ENCODE results near the gene PLEKHG3.
A peak's percentile ranks its signal among the peaks of the same experiment; 100 is the strongest.

PLEKHG3 gene

GRCh38 chr14:64788706-64789105, 84.5 kb downstream of the PLEKHG3 start:
- peak; percentile 82 for DNase-seq (ENCODE audit: extremely low read depth, low read depth)
- TF ChIP-seq CTCF (IDR thresholded peaks at IDR 0.05; ENCODE audit: low read depth, low read length): no peak

- no peak for DNase-seq (ENCODE audit: extremely low read depth, low read depth)
- TF ChIP-seq CTCF (IDR thresholded peaks at IDR 0.05; ENCODE audit: low read depth, low read length): no peak
Measured at GRCh38 chr14:64789696-64790095, 85.5 kb downstream of the PLEKHG3 start.

DNA sequence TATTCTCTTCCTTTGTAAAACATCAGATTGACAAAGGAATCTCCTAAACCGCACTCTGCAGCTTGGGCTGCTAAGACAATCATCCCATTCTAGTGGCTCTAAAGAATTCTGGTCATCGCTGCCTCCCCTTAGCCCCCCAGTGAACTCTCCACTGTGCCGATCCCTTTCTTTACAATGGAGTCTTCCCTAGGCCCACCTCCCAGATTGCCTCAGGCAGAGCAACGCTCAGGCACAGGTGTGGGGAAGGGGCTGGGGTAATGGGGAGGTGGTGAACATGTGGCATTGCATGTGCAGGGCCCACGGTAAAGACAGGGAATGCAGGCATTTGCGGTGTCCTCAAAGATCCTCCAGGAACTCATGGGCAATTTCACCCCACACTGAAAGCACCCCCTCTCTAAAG, 86.3 kb downstream of the PLEKHG3 start:
- no peak for TF ChIP-seq CTCF (IDR thresholded peaks at IDR 0.05; ENCODE audit: low read depth, low read length)
- no peak for DNase-seq (ENCODE audit: extremely low read depth, low read depth)

DNA sequence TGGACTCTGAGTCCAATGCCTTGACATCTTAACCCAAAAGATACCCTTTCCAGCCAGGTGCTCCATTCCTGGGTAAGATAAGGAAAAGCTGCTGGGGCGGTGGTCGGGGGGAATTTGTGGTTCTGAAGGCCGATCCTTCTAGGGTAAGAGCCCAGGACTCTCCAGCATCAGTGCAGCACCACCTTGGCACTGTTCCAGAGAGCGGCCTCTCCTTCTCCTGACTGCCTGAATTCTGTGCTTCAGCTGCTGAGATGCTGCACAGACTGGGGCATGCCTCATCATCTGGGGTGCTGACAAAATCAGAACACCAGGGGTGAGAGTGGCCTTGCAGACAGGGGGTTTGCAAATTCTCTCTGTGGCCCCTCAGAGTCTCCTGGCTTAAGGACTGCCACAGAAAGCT, 88.0 kb downstream of the PLEKHG3 start:
- TF ChIP-seq CTCF (IDR thresholded peaks at IDR 0.05; ENCODE audit: low read depth, low read length): no peak
- DNase-seq (ENCODE audit: extremely low read depth, low read depth): no peak

- TF ChIP-seq CTCF (IDR thresholded peaks at IDR 0.05; ENCODE audit: low read depth, low read length): no peak
Measured at GRCh38 chr14:64792871-64793560, 88.8 kb downstream of the PLEKHG3 start.

GRCh38 chr14:64795211-64795610, 91.0 kb downstream of the PLEKHG3 start:
- TF ChIP-seq CTCF (IDR thresholded peaks at IDR 0.05; ENCODE audit: low read depth, low read length): no peak

More at GRCh38 chr14:64792871-64793560, 88.8 kb downstream of the PLEKHG3 start:
- no peak for DNase-seq (ENCODE audit: extremely low read depth, low read depth)

GRCh38 chr14:64795921-64796320, 91.7 kb downstream of the PLEKHG3 start:
- no peak for DNase-seq (ENCODE audit: extremely low read depth, low read depth)
- TF ChIP-seq CTCF (IDR thresholded peaks at IDR 0.05; ENCODE audit: low read depth, low read length): no peak

More at GRCh38 chr14:64795211-64795610, 91.0 kb downstream of the PLEKHG3 start:
- DNase-seq (ENCODE audit: extremely low read depth, low read depth): no peak
